NCI-H128 (cell line): ENCODE measurements around the gene LARP1.

ENCODE experiments used
- DNase-seq: peaks from one replicate; lab custom pipeline; 2025; ENCODE audit not compliant: unreplicated experiment; lab: John Stamatoyannopoulos, UW

LARP1 gene

GRCh38 chr5:154788212-154788611 is 33.0 kb downstream of the LARP1 start:
- no peak for DNase-seq

- no peak for DNase-seq
Measured at GRCh38 chr5:154791535-154791934, 36.4 kb downstream of the LARP1 start.

DNA sequence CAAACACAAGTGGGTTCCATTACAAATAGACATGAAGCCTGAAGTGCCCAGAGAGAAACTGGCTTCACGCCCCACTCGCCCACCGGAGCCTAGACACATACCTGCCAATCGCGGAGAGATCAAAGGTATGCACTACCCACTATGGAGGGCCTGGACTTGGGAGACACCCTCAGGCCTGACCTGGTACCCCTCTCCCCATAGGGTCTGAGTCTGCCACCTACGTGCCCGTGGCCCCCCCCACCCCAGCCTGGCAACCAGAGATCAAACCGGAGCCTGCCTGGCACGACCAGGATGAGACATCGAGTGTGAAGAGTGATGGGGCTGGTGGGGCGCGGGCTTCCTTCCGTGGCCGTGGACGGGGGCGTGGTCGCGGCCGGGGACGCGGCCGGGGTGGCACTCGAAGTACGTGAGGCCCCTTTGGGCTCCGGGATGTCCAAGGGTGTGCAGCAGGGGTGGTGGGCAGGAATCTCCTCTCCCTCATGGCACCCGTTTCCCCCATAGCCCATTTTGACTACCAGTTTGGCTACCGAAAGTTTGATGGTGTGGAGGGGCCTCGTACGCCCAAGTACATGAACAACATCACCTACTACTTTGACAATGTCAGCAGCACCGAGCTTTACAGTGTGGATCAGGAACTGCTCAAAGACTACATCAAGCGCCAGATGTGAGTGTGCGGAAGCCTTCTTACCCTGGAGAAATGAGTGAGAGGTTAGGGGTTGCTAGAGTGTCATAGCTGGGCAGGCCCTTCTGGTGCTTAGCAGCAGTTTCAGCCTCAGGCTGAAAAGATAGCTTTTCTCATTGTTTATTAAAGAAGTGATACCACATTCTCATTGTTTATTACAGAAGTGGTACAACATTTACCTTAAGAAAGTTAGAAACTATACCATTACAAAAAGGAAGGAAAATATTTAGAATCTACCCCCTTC is 38.7 kb downstream of the LARP1 start:
- DNase-seq, result no peak

GRCh38 chr5:154794525-154795234 is 39.5 kb downstream of the LARP1 start:
- DNase-seq, result no peak

GRCh38 chr5:154795235-154795596 is 40.0 kb downstream of the LARP1 start:
- no peak for DNase-seq

GRCh38 chr5:154797762-154798161 is 42.6 kb downstream of the LARP1 start:
- no peak for DNase-seq

- DNase-seq, result no peak
Measured at GRCh38 chr5:154800582-154800981, 45.4 kb downstream of the LARP1 start.

GRCh38 chr5:154801083-154801482 is 45.9 kb downstream of the LARP1 start:
- DNase-seq, result no peak

- DNase-seq, result no peak
Measured at GRCh38 chr5:154802050-154802449, 46.9 kb downstream of the LARP1 start.

DNA sequence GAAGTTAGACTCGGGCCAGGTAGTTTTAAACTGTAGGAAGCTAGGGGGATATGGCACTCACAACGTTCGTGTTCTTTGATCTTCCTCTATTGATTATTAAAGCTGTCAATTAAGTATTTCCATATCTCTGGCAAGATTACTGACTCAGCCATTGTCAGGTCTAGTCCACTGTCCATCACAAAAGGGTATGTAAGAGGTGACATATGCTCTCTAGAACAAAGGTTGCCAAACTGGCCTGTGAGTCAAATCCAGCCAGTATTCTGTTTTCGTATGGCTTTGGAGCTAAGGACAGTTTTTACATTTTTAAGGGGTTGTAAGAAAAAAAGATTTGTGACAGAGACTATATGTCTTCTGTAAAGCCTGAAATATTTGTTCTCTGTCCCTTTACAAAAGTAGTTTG is 51.0 kb downstream of the LARP1 start:
- DNase-seq, result no peak

- DNase-seq, result no peak
Measured at GRCh38 chr5:154811239-154811638, 56.1 kb downstream of the LARP1 start.

DNA sequence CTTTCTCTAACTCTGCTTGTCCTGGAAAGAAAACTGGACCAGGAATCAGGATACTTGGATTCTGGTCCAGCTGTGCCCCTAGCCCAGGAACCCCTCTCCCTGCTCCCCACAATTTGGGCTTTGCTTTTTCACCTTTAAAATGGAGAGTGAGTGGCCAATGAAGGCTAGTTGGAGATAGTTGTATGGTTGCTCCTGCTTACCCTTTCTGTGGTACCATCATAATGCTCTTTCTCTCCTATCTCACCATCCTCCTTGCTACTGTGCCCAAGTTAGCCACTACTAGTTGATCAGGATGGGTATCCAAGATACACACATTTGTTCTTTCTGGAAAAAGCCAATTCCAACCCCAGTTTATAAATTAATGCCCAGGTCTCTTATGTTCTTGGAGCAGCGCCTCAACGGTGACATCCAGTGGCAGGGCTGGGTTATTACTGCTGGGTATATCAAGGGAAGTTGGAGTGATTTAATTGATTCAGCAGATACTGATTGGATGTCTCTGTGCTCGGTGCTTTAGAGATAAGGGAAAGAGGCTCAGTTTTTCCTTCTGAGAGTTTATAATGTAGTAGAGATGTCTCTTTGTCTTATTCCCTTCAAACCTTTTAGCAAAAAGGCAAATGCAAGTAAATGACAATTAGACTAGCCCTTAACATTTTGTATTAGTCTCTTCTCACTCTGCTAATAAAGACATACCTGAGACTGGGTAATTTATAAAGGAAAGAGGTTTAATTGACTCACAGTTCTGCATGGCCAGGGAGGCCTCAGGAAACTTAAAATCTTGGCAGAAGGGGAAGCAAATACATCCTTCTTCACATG is 56.7 kb downstream of the LARP1 start:
- DNase-seq, result no peak

- DNase-seq, result no peak
Measured at GRCh38 chr5:154813158-154813557, 58.0 kb downstream of the LARP1 start.

- DNase-seq, result no peak
Measured at GRCh38 chr5:154813736-154814135, 58.6 kb downstream of the LARP1 start.

GRCh38 chr5:154815025-154815424 is 59.8 kb downstream of the LARP1 start:
- no peak for DNase-seq

DNA sequence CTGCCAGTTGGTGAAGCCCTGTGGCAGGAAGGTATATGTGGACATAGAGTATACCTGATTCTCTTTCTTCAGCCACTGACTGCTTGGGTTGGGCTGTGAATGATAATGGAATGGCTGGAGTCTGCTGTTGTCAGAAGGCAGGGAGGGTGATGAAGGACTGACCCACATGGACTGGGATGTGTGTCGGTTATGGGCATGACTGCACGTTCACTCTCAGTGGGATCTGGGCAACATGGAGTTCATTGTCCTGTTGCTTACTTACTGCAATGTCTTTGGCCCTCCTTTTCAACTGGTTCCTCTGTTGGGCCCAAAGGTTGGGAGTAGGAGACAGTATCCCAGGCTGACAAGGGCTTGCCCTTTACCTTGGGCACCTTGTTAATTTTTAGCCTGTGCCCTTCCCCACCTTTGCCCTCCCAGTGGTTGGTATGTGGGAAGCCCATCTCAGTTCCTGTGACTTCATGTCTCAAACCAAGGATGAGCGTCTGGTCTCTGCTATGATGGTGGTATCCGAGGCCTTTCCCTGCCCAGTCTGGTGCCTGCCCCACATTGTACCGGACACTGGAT is 60.6 kb downstream of the LARP1 start:
- no peak for DNase-seq

DNA sequence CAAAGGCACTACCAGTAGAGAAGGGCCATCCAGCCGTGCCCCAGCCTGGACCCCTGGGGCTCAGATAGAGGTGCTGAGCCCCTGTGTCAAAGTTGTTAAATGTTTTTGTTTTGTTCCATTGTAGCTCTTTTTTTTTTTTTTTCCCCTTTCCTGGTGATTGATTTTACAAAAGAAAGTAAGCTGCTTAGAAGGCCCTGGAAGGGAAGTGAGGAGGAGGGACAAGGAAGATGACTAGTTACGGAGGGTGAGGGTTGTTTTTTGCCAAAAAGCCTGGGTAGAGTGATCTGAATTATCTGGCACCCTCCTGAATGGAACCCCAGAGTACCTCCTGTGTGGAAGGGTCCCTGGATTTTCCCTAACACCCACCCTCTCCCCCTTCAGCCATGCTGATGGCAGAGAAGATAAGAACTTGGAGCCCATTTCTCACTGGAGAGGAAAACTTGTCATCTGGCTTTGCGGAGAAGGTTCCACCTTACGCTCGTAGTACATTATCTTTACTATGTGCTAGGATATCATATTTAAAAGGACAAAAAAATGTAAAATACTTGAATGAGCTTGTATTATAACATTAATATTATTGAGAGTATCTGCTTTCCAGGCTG is 61.8 kb downstream of the LARP1 start:
- no peak for DNase-seq

GRCh38 chr5:154817815-154818214 is 62.6 kb downstream of the LARP1 start:
- DNase-seq, result no peak

GRCh38 chr5:154818471-154819116 is 63.4 kb downstream of the LARP1 start:
- DNase-seq, result no peak

GRCh38 chr5:154819546-154819945 is 64.4 kb downstream of the LARP1 start:
- DNase-seq, result no peak
